ENCODE measurements around the gene LMBRD1. TPM values are rescaled to one million over a fixed set of nuclear protein-coding genes. Genes with fewer than 3 reads are reported as not detected.

Gene LMBRD1
- total RNA-seq, 1 experiment from 2014 or later: 27.5 TPM

- peak overlapping the region; percentile 79 for H3K4me3 ChIP-seq (ENCODE audit: low read depth, low read length)
- DNase-seq: peak; percentile 60 to 72
- H3K27me3 Mint-ChIP-seq (ENCODE audit: insufficient read depth, unreplicated experiment): no peaks in the 10 kb centered on the region
- H3K9me3 ChIP-seq: no peaks in the 10 kb centered on the region
- BruUV-seq (replicated peaks): TSS peak; percentile 91
- no peaks in the 10 kb centered on the region for H3K9me3 Mint-ChIP-seq (ENCODE audit: unreplicated experiment)
- ChIA-PET CTCF (interaction anchor here (0.6 to 1.3 kb wide), 13 partner anchors 10 to 1652 kb away, joined by 3 to 13 read pairs (median 3); no protein-coding TSS in a partner anchor), POLR2A (interaction anchor here (0.6 to 0.7 kb wide), 4 partner anchors 28 to 1372 kb away, joined by 3 to 9 read pairs (median 4); no protein-coding TSS in a partner anchor)
- peaks cover 7% of the 10 kb centered on the region for H3K4me1 ChIP-seq
- peaks cover 15% of the 10 kb centered on the region for H3K36me3 Mint-ChIP-seq (ENCODE audit: insufficient read depth, unreplicated experiment)
- no peak for TF ChIP-seq CTCF (IDR thresholded peaks at IDR 0.05; ENCODE audit: insufficient read depth in 1 of 2, low read depth in 1 of 2, low read length in 1 of 2, severe bottlenecking in 1 of 2, unreplicated experiment in 1 of 2)
- peak overlapping the region; percentile 98 for H3K4me3 Mint-ChIP-seq (ENCODE audit: unreplicated experiment)
- H3K27ac Mint-ChIP-seq (ENCODE audit: unreplicated experiment): peak overlapping the region; percentile 98
- no peaks in the 10 kb centered on the region for H3K36me3 ChIP-seq (ENCODE audit: control insufficient read depth, insufficient read depth, low read length)
- peaks cover 21% of the 10 kb centered on the region for H3K4me1 Mint-ChIP-seq (ENCODE audit: low read depth, unreplicated experiment)
- intact Hi-C loops (cut with micrococcal nuclease; ENCODE audit: unreplicated experiment): loop anchor here (1.0 kb wide), 1 partner anchor 64 kb away; no protein-coding TSS in a partner anchor
- no peaks in the 10 kb centered on the region for H3K27me3 ChIP-seq (replicated peaks; ENCODE audit: control insufficient read depth, insufficient read depth, low read length)
These were observed 653 bp downstream of the LMBRD1 start for GRCh38 chr6:69796073-69796641.

GRCh38 chr6:69795469-69796072 is 1.2 kb downstream of the LMBRD1 start:
- Histone ChIP-seq H3K9me3 (no peaks in the 10 kb centered on the region), H3K36me3 (ENCODE audit: control insufficient read depth, insufficient read depth, low read length) (no peaks in the 10 kb centered on the region), H3K4me1 (peaks cover 9% of the 10 kb centered on the region), H3K27me3 (replicated peaks; ENCODE audit: control insufficient read depth, insufficient read depth, low read length) (no peaks in the 10 kb centered on the region), H3K4me3 (ENCODE audit: low read depth, low read length) (peak overlapping the region; percentile 79)
- ChIA-PET POLR2A (interaction anchor here (0.6 kb wide), 1 partner anchor 244 kb away, joined by 3 read pairs; no protein-coding TSS in a partner anchor), CTCF (no interaction called here)
- Mint-ChIP-seq H3K4me1 (ENCODE audit: low read depth, unreplicated experiment) (peaks cover 21% of the 10 kb centered on the region), H3K4me3 (ENCODE audit: unreplicated experiment) (peak overlapping the region; percentile 98), H3K9me3 (ENCODE audit: unreplicated experiment) (no peaks in the 10 kb centered on the region), H3K36me3 (ENCODE audit: insufficient read depth, unreplicated experiment) (peaks cover 15% of the 10 kb centered on the region), H3K27me3 (ENCODE audit: insufficient read depth, unreplicated experiment) (no peaks in the 10 kb centered on the region), H3K27ac (ENCODE audit: unreplicated experiment) (peak overlapping the region; percentile 98)
- intact Hi-C loops (cut with micrococcal nuclease; ENCODE audit: unreplicated experiment): loop anchor here (1.0 kb wide), 1 partner anchor 63 kb away; no protein-coding TSS in a partner anchor
- DNase-seq: no peak
- BruUV-seq (replicated peaks): no TSS peak
- TF ChIP-seq CTCF (IDR thresholded peaks at IDR 0.05; ENCODE audit: insufficient read depth in 1 of 2, low read depth in 1 of 2, low read length in 1 of 2, severe bottlenecking in 1 of 2, unreplicated experiment in 1 of 2): no peak

- intact Hi-C loops (cut with micrococcal nuclease; ENCODE audit: unreplicated experiment): no loop called here
- H3K36me3 ChIP-seq (ENCODE audit: control insufficient read depth, insufficient read depth, low read length): no peaks in the 10 kb centered on the region
- CTCF ChIA-PET: no interaction called here
- Mint-ChIP-seq H3K4me1 (ENCODE audit: low read depth, unreplicated experiment) (peaks cover 21% of the 10 kb centered on the region), H3K36me3 (ENCODE audit: insufficient read depth, unreplicated experiment) (peaks cover 15% of the 10 kb centered on the region), H3K4me3 (ENCODE audit: unreplicated experiment) (no peak overlapping the region), H3K27me3 (ENCODE audit: insufficient read depth, unreplicated experiment) (no peaks in the 10 kb centered on the region), H3K9me3 (ENCODE audit: unreplicated experiment) (no peaks in the 10 kb centered on the region), H3K27ac (ENCODE audit: unreplicated experiment) (peak overlapping the region; percentile 22)
- no peaks in the 10 kb centered on the region for H3K27me3 ChIP-seq (replicated peaks; ENCODE audit: control insufficient read depth, insufficient read depth, low read length)
- H3K9me3 ChIP-seq: no peaks in the 10 kb centered on the region
- DNase-seq: no peak
- no TSS peak for BruUV-seq (replicated peaks)
- H3K4me1 ChIP-seq: peaks cover 9% of the 10 kb centered on the region
- TF ChIP-seq CTCF (IDR thresholded peaks at IDR 0.05; ENCODE audit: insufficient read depth in 1 of 2, low read depth in 1 of 2, low read length in 1 of 2, severe bottlenecking in 1 of 2, unreplicated experiment in 1 of 2): no peak
- no peak overlapping the region for H3K4me3 ChIP-seq (ENCODE audit: low read depth, low read length)
- POLR2A ChIA-PET: no interaction called here
These were observed 4.5 kb downstream of the LMBRD1 start for GRCh38 chr6:69792292-69792691.

Data from Caco-2 (cell line).